GM21423 (cell line): ENCODE results near the gene PREB.
"Not testable (repeated sequence)": the region's sequence is repeated elsewhere in the genome, so short reads cannot be mapped to it uniquely, and the experiment has no call there.

Source experiments
- ATAC-seq: cut with Tn5 transposase; IDR thresholded peaks from one replicate; pipeline ENCODE4 v1.9.1; 2021; ENCODE audit warnings: mild to moderate bottlenecking, moderate library complexity; ENCODE audit not compliant: unreplicated experiment

Gene PREB, protein sequence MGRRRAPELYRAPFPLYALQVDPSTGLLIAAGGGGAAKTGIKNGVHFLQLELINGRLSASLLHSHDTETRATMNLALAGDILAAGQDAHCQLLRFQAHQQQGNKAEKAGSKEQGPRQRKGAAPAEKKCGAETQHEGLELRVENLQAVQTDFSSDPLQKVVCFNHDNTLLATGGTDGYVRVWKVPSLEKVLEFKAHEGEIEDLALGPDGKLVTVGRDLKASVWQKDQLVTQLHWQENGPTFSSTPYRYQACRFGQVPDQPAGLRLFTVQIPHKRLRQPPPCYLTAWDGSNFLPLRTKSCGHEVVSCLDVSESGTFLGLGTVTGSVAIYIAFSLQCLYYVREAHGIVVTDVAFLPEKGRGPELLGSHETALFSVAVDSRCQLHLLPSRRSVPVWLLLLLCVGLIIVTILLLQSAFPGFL

DNA sequence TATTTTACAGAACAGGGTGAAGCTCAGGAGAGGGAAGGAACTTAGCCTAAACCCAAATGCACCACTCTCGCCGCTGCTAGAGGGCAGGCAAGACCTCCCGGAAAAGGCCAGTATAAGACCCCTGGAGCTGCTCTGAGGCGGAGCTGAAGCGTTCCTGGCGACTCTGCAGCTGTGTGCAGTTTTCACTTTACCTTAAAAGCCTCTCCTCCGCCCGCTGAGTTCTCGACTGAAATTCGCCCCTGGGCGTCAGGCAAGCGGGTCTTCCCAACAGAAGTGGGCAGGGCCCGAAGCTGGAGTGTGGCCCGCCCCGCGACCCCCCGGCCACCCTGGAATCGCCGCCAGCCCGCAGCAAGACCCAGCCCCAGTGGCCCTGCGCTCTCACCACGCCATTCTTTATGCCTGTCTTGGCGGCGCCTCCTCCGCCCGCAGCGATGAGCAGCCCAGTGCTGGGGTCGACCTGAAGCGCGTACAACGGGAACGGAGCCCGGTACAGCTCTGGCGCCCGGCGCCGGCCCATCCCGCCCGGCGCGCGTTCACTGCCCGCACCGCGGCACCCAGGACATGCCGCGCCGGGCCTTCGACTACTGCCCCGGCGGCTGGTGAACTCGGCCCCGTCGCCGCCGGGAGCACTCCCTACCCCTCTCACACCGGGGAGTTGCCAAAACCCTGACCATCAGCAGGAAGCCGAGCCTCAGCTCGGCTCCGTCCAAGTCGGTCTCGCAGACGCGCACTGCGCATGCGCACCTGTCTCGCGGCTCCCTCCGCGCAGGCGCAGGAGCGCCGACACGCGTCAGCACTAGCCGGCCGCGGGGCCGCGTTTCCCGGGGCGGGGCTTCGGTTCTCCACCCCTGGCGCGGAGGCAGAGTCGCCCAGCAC lies at the start of gene PREB:
TSS of gene PREB (minus strand) at position 732 of the 876 bp plus-strand sequence. CDS start at position 517, 215 bp downstream.
- ATAC-seq, result peak; percentile 87

DNA sequence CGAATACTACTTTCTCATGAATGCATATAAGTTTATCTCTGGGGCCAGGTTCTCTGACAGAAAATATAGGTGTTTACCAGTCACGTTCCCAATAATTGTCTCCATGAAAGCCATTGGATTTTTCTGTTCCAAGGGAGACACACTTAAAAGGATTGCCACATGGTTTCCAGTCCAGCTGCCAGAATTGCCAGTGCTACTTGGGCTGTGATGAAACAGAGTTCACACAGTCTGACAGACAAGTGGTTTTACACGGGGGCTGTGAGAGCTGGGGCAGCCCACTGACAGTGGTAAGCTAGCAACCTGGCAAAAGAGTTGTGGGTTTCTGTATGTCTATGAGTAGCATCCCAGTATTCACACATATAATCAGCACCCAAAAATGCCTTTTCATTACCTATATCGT lies 49.7 kb upstream of the PREB start:
- ATAC-seq, result no peak

DNA sequence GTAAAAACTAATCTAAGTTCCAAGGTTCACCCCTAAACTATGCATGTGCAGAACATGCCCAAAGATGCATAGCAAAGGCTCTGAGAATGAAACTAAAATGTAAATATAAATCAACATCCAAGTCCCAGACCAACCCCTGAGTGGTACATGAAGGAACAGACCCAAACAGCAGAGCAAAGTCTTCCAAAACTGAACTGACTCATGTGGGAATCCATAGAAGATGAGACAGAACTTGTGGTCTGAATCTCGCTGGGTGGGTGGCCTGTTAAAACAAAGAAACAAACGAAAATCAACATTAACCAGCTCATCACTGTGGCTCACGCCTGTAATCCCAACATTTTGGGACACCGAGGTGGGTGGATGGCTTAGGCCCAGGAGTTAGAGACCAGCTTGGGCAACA lies 47.9 kb upstream of the PREB start:
- no peak for ATAC-seq

DNA sequence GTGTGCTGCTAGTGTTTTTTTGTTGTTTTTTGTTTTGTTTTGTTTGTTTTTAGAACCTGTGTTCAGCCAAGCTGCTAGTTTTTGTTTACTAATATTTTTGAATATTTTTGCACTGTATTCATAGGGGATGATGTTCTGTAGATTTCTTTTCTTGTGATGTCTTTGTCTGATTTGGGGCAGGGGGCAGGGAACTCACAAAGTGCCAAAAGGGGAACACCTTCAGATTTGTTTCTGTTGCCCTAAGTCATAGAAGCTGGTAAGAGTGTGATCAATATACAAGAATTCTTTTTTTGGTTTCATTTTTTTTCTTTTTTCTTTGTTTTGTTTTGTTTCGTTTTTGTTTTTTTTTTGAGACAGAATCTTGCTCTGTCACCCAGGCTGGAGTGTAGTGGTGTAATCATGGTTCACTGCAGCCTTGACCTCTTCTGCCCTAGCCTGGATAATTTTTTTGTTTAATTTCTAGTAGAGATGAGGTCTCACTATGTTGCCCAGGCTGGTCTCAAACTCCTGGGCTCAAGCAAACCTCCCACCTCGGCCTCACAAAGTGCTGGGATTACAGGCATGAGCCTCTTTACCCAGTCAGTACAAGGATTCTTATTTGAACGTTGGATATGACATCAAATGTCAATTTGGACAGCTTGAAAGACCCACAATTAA lies 45.0 kb upstream of the PREB start:
- ATAC-seq, result no peak

DNA sequence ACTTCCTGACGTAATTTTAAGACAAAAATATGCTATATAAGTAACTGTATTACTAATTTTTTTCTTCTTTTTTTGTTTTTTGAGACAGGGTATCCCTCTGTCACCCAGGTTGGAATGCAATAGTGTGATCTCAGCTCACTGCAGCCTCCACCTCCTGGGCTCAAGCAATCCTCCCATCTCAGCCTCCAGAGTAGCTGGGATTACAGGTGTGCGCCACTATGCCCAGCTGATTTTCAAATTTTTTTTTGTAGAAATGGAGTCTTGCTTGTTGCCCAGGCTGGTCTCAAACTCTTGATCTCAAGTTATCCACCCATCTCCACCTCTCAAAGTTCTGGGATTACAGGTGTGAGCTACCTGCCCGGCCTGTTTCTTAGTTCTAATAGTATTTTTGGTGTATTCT lies 44.0 kb upstream of the PREB start:
- ATAC-seq, result no peak

DNA sequence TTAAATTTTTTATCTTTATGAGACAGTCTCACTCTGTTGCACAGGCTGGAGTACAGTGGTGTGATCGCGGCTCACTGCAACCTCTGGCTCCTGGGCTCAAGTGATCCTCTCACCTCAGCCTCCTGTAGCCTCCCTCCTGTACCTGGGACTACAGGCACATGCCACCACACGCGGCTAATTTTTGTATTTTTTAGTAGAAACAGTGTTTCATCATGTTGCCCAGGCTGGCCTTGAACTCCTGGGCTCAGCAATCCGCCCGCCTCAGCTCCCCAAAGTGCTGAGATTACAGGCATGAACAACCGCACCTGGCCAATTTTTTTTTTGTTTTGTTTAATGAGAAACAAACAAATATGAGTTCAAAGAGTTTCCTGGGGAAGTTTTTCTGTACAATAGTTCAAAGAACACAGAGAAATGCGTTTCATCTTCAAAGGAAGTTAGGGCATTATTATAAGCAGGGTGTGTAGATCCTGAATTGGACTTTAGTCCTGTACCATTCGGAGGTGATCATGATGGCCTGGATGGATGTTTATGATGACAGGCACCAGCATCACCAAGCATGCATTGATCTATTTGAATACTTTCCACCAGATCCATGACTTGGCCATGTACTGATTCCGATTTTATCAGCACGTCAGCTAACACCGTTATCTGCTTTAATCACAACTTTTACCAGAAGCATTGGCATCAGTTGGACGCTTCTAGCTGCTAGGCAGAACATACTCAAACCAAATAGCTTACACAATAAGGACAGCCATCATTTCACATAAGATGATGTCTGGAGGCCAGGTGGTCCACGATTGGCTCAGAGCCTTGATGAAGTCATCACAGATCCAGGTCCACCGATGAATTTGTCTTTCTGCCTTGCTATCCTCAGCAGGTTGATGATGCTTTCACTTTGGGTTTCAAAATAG lies 43.3 kb upstream of the PREB start:
- no peak for ATAC-seq

DNA sequence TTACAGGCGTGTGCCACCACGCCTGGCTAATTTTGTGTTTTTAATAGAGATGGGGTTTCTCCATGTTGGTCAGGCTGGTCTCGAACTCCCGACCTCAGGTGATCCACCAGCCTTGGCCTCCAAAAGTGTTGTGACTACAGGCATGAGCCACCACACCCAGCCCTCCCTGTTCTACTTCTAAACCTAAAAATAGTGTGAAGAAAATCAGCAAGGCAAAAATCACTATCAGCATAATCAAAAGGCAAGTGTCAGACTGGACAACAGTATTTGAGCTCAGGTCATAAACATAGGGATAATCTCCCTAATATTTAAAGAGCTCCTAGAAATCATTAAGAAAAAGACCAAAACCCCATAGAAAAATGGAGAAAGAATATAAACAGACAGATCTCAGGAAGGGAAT lies 41.3 kb upstream of the PREB start:
- ATAC-seq, result not testable (repeated sequence)

DNA sequence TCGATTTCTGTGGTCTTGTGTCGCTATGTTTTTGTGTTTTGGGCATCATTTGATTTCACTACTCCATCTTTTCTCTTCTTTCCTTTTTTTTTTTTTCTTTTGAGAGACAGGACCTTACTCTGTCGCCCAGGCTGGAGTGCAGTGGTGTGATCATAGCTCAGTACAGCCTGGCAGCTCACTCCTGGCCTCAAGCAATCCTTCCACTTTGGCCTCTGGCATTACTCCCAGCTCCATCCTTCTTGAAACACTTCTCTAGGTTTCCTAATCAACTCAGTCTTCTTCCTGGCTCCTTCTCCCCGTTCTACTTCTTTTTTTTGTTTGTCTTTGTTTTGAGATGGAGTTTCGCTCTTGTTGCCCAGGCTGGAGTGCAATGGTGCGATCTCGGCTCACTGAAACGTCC lies 40.9 kb upstream of the PREB start:
- no peak for ATAC-seq

DNA sequence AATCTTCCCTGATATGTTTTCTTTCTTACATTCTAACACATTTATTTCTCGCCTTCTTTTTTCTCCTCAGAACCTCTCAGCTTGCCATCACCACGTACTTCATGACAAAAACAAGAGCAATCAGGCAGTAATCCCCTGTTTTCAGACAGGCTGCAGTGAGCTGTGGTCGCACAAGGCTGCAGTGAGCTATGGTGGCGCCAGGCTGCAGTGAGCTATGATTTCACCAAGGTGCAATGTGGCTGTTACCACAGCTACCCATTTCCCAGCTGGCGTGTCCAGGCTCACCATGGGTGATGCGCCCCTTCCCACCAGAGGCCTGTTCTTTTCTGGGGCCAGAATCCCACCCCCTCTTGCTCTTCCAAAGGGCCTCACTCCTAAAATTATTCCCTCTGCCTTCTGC lies 40.2 kb upstream of the PREB start:
- ATAC-seq, result no peak

DNA sequence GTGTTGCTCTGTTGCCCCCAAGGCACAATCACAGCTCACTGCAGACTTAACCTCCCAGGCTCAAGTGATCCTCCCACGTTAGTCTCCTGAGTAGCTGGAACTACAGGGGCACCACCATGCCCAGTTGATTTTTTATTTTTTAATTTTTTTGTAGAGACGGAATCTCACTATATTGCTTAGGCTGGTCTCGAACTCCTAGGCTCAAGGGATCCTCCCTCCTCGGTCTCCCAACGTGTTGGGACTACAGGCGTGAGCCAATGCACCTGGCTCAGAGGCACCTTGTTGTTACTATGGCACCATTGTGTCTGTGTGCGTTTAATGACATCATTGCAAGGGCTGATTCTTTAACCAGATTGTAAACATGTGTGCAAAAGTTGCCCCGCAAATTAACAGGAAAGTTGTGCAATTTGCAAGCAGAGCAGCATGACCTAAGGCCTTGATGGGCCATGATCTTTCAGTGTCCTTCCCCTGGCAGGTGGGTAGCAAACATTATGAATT lies 37.0 kb upstream of the PREB start:
- no peak for ATAC-seq

DNA sequence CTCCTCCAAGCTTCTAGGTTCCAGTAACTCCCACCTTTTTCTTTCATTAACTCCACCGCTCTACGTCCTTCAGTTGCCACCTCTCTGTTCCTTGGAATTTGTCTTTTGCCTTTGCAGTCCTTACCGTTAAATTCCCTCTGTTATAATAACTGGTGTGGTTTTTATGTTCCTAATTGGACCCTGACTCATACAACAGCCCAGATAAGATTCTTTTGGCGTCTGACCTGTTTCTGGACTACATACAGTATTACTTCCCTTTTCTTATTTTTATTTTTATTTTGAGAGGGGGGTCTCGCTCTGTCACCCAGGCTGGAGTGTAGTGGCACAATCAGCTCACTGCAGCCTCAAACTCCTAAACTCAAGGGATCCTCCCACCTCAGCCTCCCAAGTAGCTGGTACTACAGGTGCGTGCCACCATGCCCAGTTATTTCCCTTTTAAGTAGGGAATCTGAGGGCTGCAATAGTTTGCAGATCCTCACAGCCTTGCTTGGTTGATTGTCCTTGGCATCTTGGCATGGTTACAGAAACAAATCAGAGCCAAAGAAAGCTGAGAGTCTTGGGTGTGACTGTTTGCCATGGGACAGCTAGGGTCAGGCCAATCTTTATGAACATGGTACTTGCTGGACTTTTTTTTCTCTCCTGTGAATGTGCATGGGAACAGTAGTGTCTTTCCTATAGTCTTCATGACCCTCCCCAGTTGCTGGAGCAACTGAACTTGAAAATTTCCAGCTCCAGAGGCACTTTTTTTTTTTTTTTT lies 36.3 kb upstream of the PREB start:
- ATAC-seq, result no peak

DNA sequence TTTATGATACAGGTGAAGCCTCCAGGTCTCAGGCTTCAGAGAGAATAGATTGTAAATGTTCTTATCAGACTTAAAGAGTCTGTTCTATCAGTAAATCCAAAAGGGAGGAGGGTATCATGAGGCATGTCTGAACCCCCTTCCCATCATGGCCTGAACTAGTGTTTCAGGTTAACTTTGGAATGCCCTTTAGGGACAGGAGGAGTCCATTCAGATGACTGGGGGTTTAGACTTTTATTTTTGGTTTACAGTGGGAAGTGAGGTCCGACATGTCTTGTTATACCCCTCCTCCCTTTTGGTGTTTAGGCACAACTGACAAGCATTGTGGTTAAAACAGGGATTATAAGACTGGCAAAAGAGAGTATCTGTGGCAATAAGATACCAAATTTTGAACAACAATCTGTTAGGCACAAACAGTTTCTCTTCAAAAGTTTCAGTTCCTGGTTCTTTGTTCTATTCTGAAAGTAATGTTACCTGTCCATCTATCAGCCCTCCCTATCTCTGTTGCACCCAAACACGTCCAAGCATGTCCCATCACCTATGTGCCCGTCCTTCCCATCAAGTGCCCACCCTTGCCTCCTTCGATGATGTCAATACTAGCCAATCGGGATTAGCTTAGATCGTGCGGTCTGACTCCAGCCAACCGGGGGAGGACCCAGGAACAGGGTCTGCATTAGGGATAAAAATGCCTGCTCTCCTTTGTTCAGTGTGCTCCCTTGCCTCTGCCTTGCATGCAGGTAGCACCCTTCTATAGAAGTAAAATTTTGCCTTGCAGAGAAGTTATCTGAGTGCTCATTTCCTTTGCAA lies 30.7 kb upstream of the PREB start:
- no peak for ATAC-seq

DNA sequence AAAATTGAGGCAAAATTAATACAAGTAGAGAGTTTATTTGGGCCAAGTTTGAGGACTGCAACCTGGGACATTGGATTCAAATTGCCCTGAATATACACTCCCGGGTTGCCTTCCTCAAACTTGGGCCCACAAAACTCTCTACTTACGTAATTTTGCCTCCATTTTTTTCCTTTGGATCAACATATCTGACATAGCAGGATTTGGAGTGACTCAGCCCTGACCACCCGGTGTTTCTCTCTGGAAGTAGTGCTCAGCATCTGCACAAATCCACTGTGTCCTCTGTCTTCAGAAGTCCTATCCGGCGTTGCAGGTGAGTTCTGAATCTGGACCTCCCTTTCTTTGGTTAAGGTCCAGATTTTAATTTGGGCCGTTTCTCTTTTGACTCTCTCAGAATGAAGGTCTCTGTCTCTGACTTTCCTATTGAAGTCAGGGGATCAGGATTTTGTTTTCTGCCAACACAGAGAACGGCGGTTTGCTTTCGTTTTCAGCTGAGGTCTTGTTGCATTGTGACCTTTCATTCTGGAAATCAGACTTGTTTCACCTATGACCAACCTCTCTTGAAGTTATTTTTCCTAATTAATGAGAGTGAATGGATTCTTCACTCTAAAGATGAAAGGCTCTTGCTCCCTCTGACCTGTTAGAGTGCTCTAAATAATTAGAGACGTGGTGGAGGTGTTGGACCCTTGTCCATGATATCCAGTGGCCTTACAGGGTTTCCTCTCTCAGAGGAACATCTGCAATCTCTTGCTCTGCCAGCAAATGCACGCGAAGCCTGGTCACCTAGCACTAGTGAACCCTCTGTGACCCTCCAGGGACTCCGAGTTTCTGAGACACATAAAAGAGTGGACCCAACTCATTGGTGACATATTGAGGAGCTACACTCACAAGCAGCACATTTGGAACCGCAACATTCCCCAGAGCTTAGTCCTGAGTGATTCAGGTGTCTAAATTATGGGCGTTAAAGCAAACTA lies 28.0 kb upstream of the PREB start:
- no peak for ATAC-seq

DNA sequence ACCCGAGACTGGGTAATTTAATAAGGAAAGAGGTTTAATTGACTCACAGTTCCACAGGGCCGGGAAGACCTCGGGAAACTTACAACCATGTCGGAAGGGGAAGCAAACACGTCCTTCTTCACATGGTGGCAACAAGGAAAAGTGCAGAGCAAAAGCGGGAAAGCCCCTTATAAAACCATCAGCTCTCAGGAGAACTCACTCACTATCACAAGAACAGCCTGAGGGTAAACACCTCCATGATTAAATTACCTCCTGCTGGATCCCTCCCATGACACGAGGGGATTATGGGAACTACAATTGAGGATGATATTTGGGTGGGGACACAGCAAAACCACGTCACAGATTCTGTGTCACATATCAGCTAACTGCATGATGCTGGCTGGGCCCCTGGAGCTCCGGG lies 25.8 kb upstream of the PREB start:
- ATAC-seq, result no peak

DNA sequence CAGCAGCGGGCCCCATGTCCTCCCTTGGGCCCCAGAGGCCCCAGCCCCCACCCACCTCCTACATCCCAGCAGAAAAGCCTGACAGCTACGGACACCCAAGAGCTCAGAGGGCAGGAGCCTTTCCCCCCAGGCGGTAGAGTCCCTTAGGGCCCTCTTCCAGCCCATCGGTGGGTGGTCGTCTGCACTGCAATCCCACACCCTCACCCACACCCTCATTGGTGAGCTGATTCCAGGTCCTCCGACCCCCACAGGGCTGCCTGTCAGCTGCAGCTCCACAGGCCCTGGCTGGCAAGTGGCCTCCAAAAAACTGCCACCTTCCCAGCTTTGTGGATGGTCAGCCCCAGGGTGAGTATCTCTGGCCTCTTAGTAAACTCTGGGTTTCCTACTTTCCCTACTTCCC lies 24.8 kb upstream of the PREB start:
- ATAC-seq, result no peak

DNA sequence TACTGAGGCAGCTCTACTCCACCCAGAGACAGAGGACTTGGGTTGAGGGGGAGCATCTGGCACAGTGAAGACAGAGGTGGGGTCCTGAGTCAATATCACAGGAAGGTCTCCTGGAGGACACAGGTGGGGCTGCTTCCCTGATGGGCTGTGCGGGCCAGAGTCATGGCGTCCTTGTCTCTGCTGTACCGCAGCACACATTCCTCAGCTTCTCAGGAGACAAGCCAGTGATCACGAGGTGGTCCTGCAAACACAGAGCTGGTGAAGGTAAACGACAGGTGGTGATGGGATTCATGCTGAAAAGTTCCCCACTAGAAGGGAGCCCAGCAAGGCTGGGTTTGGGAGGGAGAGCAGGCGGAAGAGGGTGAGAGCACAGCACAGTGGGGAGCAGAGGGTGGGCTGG lies 24.0 kb upstream of the PREB start:
- no peak for ATAC-seq

DNA sequence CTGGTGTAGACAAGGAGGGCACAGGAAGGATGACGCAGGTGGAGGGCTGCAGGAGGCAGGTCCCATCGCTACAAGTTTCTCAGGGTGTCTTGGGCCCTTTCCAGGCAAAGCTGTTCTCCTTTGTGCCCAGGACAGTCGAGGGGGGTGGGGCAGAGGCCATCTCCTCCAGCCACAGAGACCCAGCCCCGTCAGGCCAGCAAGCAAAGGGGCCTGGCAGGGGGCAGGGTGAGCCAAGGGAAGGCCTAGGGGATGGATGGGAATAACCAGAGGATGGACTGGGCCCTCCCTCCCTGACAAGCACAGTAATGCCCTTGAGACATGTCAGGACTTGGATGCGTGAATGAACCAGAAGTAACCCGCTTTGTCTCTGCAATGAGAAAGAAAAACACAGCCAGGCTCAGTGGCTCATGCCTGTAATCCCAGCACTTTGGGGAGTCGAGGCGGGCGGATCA lies 20.7 kb upstream of the PREB start:
- ATAC-seq, result no peak

DNA sequence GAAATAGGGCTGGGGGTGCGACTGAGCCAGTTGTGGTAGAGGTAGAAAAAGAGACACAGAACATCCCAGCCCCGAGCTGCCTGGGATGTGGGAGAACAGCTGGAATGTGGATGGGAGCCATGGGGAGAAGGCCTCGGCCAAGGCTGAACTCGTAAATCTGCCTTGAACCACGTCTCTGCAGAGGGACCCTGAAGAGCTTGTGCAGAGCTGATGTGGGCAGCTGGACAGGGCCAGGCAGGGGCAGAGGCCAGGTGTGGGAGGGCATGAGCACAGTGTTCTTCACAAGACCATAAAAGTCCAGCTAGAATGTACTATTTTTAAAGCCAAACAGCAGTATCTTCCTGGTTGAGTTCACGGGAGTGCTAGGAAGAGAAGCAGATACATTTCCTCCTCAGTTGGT lies 20.1 kb upstream of the PREB start:
- no peak for ATAC-seq
